ENCODE measurements around the gene INSYN1. TPM values are rescaled to one million over a fixed set of nuclear protein-coding genes. Genes with fewer than 3 reads are reported as not detected.

INSYN1 gene
- total RNA-seq, 2 experiments from 2014 or later: not detected

- Histone ChIP-seq H3K4me3 (ENCODE audit: low read depth, low read length, poor library complexity, severe bottlenecking) (no peak overlapping the region), H2AFZ (ENCODE audit: low read length) (no peak overlapping the region), H3K9me3 (ENCODE audit: low read length) (no peaks in the 10 kb centered on the region), H3K9me2 (ENCODE audit: insufficient read depth, low read length) (no peaks in the 10 kb centered on the region), H3K36me3 (ENCODE audit: insufficient read depth, low read length) (no peaks in the 10 kb centered on the region), H3K4me1 (ENCODE audit: insufficient read depth, low read length, poor library complexity, severe bottlenecking) (no peaks in the 10 kb centered on the region), H3K27ac (ENCODE audit: low read depth, low read length, poor library complexity, severe bottlenecking) (no peak overlapping the region), H4K20me1 (ENCODE audit: insufficient read depth, low read length) (no peaks in the 10 kb centered on the region), H3K4me2 (ENCODE audit: low read length) (no peak overlapping the region), H3K79me2 (ENCODE audit: insufficient read depth, low read depth, low read length) (no peaks in the 10 kb centered on the region)
- ChIA-PET POLR2A (no interaction called here), CTCF (ENCODE audit: unreplicated experiment) (no interaction called here)
- DNase-seq (ENCODE audit: low spot score): no peak
- TF ChIP-seq CTCF (conservative IDR thresholded peaks at IDR 0.05; ENCODE audit: low read length) (no peak), EZH2phosphoT487 (IDR thresholded peaks at IDR 0.05; ENCODE audit: borderline replicate concordance, low read depth, low read length) (no peak)
- intact Hi-C loops (cut with micrococcal nuclease; ENCODE audit: unreplicated experiment): no loop called here
- no TSS peak for BruUV-seq (replicated peaks)
Measured at GRCh38 chr15:73800662-73801345, 47.7 kb upstream of the INSYN1 start.

- ChIA-PET CTCF (ENCODE audit: unreplicated experiment) (no interaction called here), POLR2A (no interaction called here)
- H3K4me2 ChIP-seq (ENCODE audit: low read length): no peak overlapping the region
- H3K4me3 ChIP-seq (ENCODE audit: low read depth, low read length, poor library complexity, severe bottlenecking): no peak overlapping the region
- H4K20me1 ChIP-seq (ENCODE audit: insufficient read depth, low read length): no peaks in the 10 kb centered on the region
- H3K79me2 ChIP-seq (ENCODE audit: insufficient read depth, low read depth, low read length): no peaks in the 10 kb centered on the region
- H3K4me1 ChIP-seq (ENCODE audit: insufficient read depth, low read length, poor library complexity, severe bottlenecking): no peaks in the 10 kb centered on the region
- DNase-seq (ENCODE audit: low spot score): no peak
- no peaks in the 10 kb centered on the region for H3K9me2 ChIP-seq (ENCODE audit: insufficient read depth, low read length)
- TF ChIP-seq EZH2phosphoT487 (IDR thresholded peaks at IDR 0.05; ENCODE audit: borderline replicate concordance, low read depth, low read length) (no peak), CTCF (conservative IDR thresholded peaks at IDR 0.05; ENCODE audit: low read length) (no peak)
- BruUV-seq (replicated peaks): no TSS peak
- H3K9me3 ChIP-seq (ENCODE audit: low read length): no peaks in the 10 kb centered on the region; the same call in 1 of the 2 replicates
- no peak overlapping the region for H3K27ac ChIP-seq (ENCODE audit: low read depth, low read length, poor library complexity, severe bottlenecking)
- no peaks in the 10 kb centered on the region for H3K36me3 ChIP-seq (ENCODE audit: insufficient read depth, low read length)
- intact Hi-C loops (cut with micrococcal nuclease; ENCODE audit: unreplicated experiment): no loop called here
- no peak overlapping the region for H2AFZ ChIP-seq (ENCODE audit: low read length)
Measured at GRCh38 chr15:73799466-73799865, 46.3 kb upstream of the INSYN1 start.

- DNase-seq (ENCODE audit: low spot score): no peak
- CTCF ChIA-PET (ENCODE audit: unreplicated experiment): no interaction called here
- no peaks in the 10 kb centered on the region for H3K9me2 ChIP-seq (ENCODE audit: insufficient read depth, low read length)
- H3K4me1 ChIP-seq (ENCODE audit: insufficient read depth, low read length, poor library complexity, severe bottlenecking): no peaks in the 10 kb centered on the region
- no peaks in the 10 kb centered on the region; the same call in 1 of the 2 replicates for H3K9me3 ChIP-seq (ENCODE audit: low read length)
- intact Hi-C loops (cut with micrococcal nuclease; ENCODE audit: unreplicated experiment): no loop called here
- H3K4me2 ChIP-seq (ENCODE audit: low read length): no peak overlapping the region
- H3K36me3 ChIP-seq (ENCODE audit: insufficient read depth, low read length): no peaks in the 10 kb centered on the region
- TF ChIP-seq CTCF (conservative IDR thresholded peaks at IDR 0.05; ENCODE audit: low read length) (no peak), EZH2phosphoT487 (IDR thresholded peaks at IDR 0.05; ENCODE audit: borderline replicate concordance, low read depth, low read length) (no peak)
- no TSS peak for BruUV-seq (replicated peaks)
- no peaks in the 10 kb centered on the region for H4K20me1 ChIP-seq (ENCODE audit: insufficient read depth, low read length)
- no peaks in the 10 kb centered on the region for H3K79me2 ChIP-seq (ENCODE audit: insufficient read depth, low read depth, low read length)
- POLR2A ChIA-PET: no interaction called here
- no peak overlapping the region for H2AFZ ChIP-seq (ENCODE audit: low read length)
- H3K27ac ChIP-seq (ENCODE audit: low read depth, low read length, poor library complexity, severe bottlenecking): no peak overlapping the region
- no peak overlapping the region for H3K4me3 ChIP-seq (ENCODE audit: low read depth, low read length, poor library complexity, severe bottlenecking)
Measured at GRCh38 chr15:73797366-73798158, 44.4 kb upstream of the INSYN1 start.
